A549 treated with Hydrocortisone at 1 μM for 4 hours (cell line): ENCODE results near the gene ZFP2. TPM values are rescaled to one million over a fixed set of nuclear protein-coding genes. Genes with fewer than 3 reads are reported as not detected.

Source experiments
- total RNA-seq: library from RNA; stranded (reverse); fragments of 200-300 nt; extraction: Qiagen RNA extraction; gene quantifications from 5 replicates; pipeline ENCODE4 v1.2.3, GENCODE V29; 2022

The ZFP2 gene
- 0.06 TPM in 1 of 5 replicates, not detected in the others for total RNA-seq

DNA sequence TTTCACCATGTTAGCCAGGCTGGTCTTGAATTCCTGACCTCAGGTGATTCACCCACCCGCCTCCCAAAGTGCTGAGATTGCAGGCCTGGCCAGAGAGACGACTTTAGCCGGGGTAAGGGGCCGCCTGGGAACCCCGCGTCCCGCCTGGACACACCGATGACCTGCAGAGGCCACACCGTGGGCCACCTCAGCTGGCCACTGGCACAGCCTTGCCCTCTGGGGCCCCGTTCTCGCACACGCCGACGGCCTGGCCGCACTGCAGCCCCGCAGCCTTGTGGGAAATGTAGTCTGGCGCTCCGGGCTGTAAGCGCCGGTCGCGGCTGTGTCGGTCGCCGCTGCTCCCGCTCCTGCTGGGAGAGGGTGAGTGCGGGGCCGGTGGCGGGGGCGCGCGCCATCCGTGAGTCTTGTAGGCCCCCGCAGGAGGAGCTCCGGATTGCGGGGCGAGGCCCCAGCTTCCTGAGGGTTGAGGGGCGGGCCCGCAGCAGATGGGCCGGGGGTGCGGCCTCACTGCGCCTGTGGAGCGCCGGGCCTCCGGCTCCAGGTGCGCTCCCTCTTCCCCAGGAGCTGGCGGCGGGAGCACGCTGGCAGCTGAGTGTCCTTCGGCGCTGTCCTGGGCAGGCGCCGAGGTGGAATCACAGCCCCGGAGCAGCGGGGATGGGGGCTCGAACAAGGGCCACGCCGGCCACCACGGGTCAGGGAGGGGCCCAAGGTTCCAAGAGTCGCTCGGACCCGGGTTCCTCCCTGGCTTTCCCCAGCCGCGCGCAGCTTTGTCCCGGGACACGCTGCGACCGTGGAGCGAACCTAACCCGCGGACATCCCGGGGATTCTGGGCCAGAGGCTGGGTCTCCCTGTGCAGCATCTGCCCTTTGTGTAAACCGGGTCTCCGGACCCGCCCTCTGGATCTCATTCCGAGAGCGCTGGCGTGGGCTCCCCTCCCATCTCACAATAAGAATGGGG is at the start of gene ZFP2:
ZFP2 (plus strand) TSS at position 299 of the 957 bp plus-strand sequence. CDS start 35,401 bp downstream, outside the sequence.

GRCh38 chr5:178859625-178860521 is 35.8 kb upstream of the ZFP2 start, which contains the start of gene ZNF354B:
ZNF354B (plus strand) TSS chr5:178859953; CDS start chr5:178861048, 1,095 bp downstream.

GRCh38 chr5:178940569-178941360 is 45.1 kb downstream of the ZFP2 start, which contains the start of gene ZNF454:
ZNF454 (plus strand) TSS chr5:178941198; CDS start chr5:178942792, 1,594 bp downstream.

Other genes starting within 250 kb of the ZFP2 start
- gene ZNF354A, start 165.3 kb upstream of the ZFP2 start, total RNA-seq = 5.7 to 9.7 TPM (median 7.2 TPM) in 5 replicates
- gene ZNF354B, start 36.0 kb upstream of the ZFP2 start, total RNA-seq = 3.9 to 5.7 TPM (median 4.7 TPM) in 5 replicates
- not detected in 5 replicates for gene ZNF454, start 45.3 kb downstream of the ZFP2 start, total RNA-seq
- gene GRM6, start 99.4 kb downstream of the ZFP2 start, total RNA-seq = not detected in 5 replicates
- 0.54 to 0.93 TPM (median 0.64 TPM) in 5 replicates for gene ZNF879, start 127.9 kb downstream of the ZFP2 start, total RNA-seq
- gene ZNF354C, start 164.5 kb downstream of the ZFP2 start, total RNA-seq = 0.49 to 0.99 TPM (median 0.74 TPM) in 5 replicates